ENCODE measurements around the gene DLG2. TPM values are rescaled to one million over a fixed set of nuclear protein-coding genes. Genes with fewer than 3 reads are reported as not detected.
"Not testable (repeated sequence)": the region's sequence is repeated elsewhere in the genome, so short reads cannot be mapped to it uniquely, and the experiment has no call there.

DLG2 gene
- total RNA-seq, 4 donors from 2014 or later: 1.3 to 4.7 (median 2.4) TPM

GRCh38 chr11:84854498-84854880 lies 772.7 kb downstream of the DLG2 start:
- no peak for ATAC-seq
- no peak overlapping the region for H3K4me3 ChIP-seq
- no peaks in the 10 kb centered on the region for H3K27me3 ChIP-seq
- in situ Hi-C loops (cut with MboI; ENCODE audit: low sequenced_read_pairs in 4 of 4) (no loop called here), intact Hi-C loops (cut with DNase I; ENCODE audit: low total_unique reads) (no loop called here)
- no peak overlapping the region for H3K27ac ChIP-seq
- no peaks in the 10 kb centered on the region for H3K9me3 ChIP-seq
- no peaks in the 10 kb centered on the region for H3K36me3 ChIP-seq
- TF ChIP-seq POLR2A (IDR thresholded peaks at IDR 0.05): no peak
- TF ChIP-seq, protein P1, sequence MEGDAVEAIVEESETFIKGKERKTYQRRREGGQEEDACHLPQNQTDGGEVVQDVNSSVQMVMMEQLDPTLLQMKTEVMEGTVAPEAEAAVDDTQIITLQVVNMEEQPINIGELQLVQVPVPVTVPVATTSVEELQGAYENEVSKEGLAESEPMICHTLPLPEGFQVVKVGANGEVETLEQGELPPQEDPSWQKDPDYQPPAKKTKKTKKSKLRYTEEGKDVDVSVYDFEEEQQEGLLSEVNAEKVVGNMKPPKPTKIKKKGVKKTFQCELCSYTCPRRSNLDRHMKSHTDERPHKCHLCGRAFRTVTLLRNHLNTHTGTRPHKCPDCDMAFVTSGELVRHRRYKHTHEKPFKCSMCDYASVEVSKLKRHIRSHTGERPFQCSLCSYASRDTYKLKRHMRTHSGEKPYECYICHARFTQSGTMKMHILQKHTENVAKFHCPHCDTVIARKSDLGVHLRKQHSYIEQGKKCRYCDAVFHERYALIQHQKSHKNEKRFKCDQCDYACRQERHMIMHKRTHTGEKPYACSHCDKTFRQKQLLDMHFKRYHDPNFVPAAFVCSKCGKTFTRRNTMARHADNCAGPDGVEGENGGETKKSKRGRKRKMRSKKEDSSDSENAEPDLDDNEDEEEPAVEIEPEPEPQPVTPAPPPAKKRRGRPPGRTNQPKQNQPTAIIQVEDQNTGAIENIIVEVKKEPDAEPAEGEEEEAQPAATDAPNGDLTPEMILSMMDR (IDR thresholded peaks at IDR 0.05 in 4 of 5, conservative IDR thresholded peaks at IDR 0.05 in 1 of 5): no peak
- H3K4me1 ChIP-seq: no peaks in the 10 kb centered on the region
- DNase-seq: no peak

- intact Hi-C loops (cut with DNase I; ENCODE audit: low total_unique reads): no loop called here
- no peak for ATAC-seq
- no peaks in the 10 kb centered on the region for H3K4me1 ChIP-seq
Measured at GRCh38 chr11:84853841-84854497, 773.2 kb downstream of the DLG2 start.

GRCh38 chr11:84847842-84848241 lies 779.3 kb downstream of the DLG2 start:
- H3K36me3 ChIP-seq: no peaks in the 10 kb centered on the region
- TF ChIP-seq POLR2A (IDR thresholded peaks at IDR 0.05): no peak
- TF ChIP-seq, protein P1 (IDR thresholded peaks at IDR 0.05 in 4 of 5, conservative IDR thresholded peaks at IDR 0.05 in 1 of 5): no peak
- H3K27ac ChIP-seq: no peak overlapping the region
- H3K4me3 ChIP-seq: no peak overlapping the region
- no peak for ATAC-seq
- no peaks in the 10 kb centered on the region for H3K4me1 ChIP-seq
- H3K9me3 ChIP-seq: no peaks in the 10 kb centered on the region
- no peaks in the 10 kb centered on the region for H3K27me3 ChIP-seq
- in situ Hi-C loops (cut with MboI; ENCODE audit: low sequenced_read_pairs in 4 of 4) (no loop called here), intact Hi-C loops (cut with DNase I; ENCODE audit: low total_unique reads) (no loop called here)
- DNase-seq: no peak

More at GRCh38 chr11:84853841-84854497, 773.2 kb downstream of the DLG2 start:
- Histone ChIP-seq H3K36me3 (no peaks in the 10 kb centered on the region), H3K9me3 (no peaks in the 10 kb centered on the region), H3K27ac (no peak overlapping the region), H3K4me3 (no peak overlapping the region), H3K27me3 (no peaks in the 10 kb centered on the region)
- TF ChIP-seq, protein P1 (IDR thresholded peaks at IDR 0.05 in 4 of 5, conservative IDR thresholded peaks at IDR 0.05 in 1 of 5): no peak
- no peak for TF ChIP-seq POLR2A (IDR thresholded peaks at IDR 0.05)
- in situ Hi-C loops (cut with MboI; ENCODE audit: low sequenced_read_pairs in 4 of 4): no loop called here
- no peak for DNase-seq

GRCh38 chr11:84840201-84840600 lies 786.9 kb downstream of the DLG2 start:
- H3K36me3 ChIP-seq; in situ Hi-C loops (cut with MboI; ENCODE audit: low sequenced_read_pairs in 4 of 4); intact Hi-C loops (cut with DNase I; ENCODE audit: low total_unique reads); DNase-seq; H3K27me3 ChIP-seq; H3K4me3 ChIP-seq; H3K27ac ChIP-seq; ATAC-seq; H3K4me1 ChIP-seq; H3K9me3 ChIP-seq: not testable (repeated sequence)

DNA sequence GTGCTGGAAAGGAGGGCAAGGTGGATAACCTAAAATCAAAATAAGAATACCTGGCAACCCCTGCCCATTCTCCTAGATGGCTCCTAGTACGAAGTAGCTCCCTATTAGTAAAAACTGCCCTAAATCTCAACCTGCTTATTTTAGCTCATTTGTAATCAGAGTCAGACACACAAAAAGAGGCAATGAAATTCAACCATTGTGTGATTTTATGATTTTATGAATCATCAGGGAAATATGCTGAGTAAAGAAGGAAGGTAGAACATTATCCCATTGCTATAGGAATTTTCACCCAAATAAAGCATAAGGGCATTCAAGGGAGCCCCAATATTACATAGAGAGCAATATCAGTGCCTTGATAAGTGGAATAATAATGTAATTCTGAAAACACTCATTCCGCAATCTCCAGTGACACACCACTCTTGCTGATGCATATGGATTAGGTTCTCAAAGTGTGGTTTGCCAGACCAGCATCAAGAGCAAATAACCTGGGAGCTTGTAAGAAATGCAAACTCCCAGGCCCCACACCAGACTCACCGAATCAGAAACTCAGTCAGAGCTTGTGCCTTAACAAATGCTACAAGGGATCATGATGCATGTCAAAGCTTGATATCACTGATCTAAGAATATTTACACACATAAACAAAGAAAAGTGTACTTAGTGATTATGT lies 789.6 kb downstream of the DLG2 start:
- Histone ChIP-seq H3K4me3 (no peak overlapping the region), H3K4me1 (no peaks in the 10 kb centered on the region), H3K9me3 (no peaks in the 10 kb centered on the region), H3K27ac (no peak overlapping the region), H3K36me3 (no peaks in the 10 kb centered on the region), H3K27me3 (no peaks in the 10 kb centered on the region)
- no peak for DNase-seq
- in situ Hi-C loops (cut with MboI; ENCODE audit: low sequenced_read_pairs in 4 of 4): no loop called here
- no peak for TF ChIP-seq POLR2A (IDR thresholded peaks at IDR 0.05)
- TF ChIP-seq, protein P1 (IDR thresholded peaks at IDR 0.05 in 4 of 5, conservative IDR thresholded peaks at IDR 0.05 in 1 of 5): no peak
- intact Hi-C loops (cut with DNase I; ENCODE audit: low total_unique reads): no loop called here
- no peak for ATAC-seq
